H1 (cell line): ENCODE measurements around the gene OSM. TPM values are rescaled to one million over a fixed set of nuclear protein-coding genes. Genes with fewer than 3 reads are reported as not detected.
A peak's percentile ranks its signal among the peaks of the same experiment; 100 is the strongest.

Experiments
- CTCF ChIA-PET: fragments of 300-600 bp; sonication (Branson Sonifier 250); formaldehyde crosslinking; loops from one replicate; lab custom pipeline; 2021; ENCODE audit not compliant: partially characterized antibody; lab: Charles Lee
- POLR2A ChIA-PET: fragments of 300-600 bp; sonication (Branson Sonifier 250); formaldehyde crosslinking; loops from one replicate; lab custom pipeline; 2021; ENCODE audit warnings: inconsistent platforms; ENCODE audit not compliant: partially characterized antibody; lab: Charles Lee
- DNase-seq, 2 experiments: peaks; one replicate each; pipeline versions ENCODE4 v3.0.0 to v3.0.0-alpha.2; 2010 to 2022; ENCODE audit warnings: low spot score in 2 of 2, low read depth in 1 of 2, mixed read lengths in 1 of 2
- FAIRE-seq: peaks from 2 replicates; lab custom pipeline; 2011; peaks lifted over from hg19 to GRCh38; lab: Jason Lieb, UNC
- H2AFZ ChIP-seq: 2 replicates; pipeline ENCODE4 v1.8.1; 2012; ENCODE audit warnings: low read length, inconsistent platforms
- H2AK5ac ChIP-seq: 2 replicates; pipeline ENCODE4 v1.6.1; 2013; ENCODE audit warnings: low read depth, low read length
- H2BK120ac ChIP-seq: replicated peaks from 2 replicates; pipeline ENCODE3; 2013; ENCODE audit warnings: low read depth, low read length, inconsistent platforms
- H2BK12ac ChIP-seq: 2 replicates; pipeline ENCODE4 v1.6.1; 2013; ENCODE audit warnings: low read depth, low read length
- H2BK15ac ChIP-seq: 2 replicates; pipeline ENCODE4 v1.6.1; 2013; ENCODE audit warnings: low read length
- H2BK20ac ChIP-seq: 2 replicates; pipeline ENCODE4 v1.6.1; 2013; ENCODE audit warnings: low read length
- H2BK5ac ChIP-seq: 2 replicates; pipeline ENCODE4 v1.6.1; 2013; ENCODE audit warnings: low read depth, low read length
- H3K14ac ChIP-seq: 2 replicates; pipeline ENCODE4 v1.6.1; 2013; ENCODE audit warnings: inconsistent platforms; ENCODE audit not compliant: insufficient read length
- H3K18ac ChIP-seq: 2 replicates; pipeline ENCODE4 v1.6.1; 2013; ENCODE audit warnings: low read length; ENCODE audit errors: extremely low read depth
- H3K23ac ChIP-seq: 2 replicates; pipeline ENCODE4 v1.6.1; 2013; ENCODE audit warnings: inconsistent platforms; ENCODE audit not compliant: insufficient read length
- H3K23me2 ChIP-seq: 2 replicates; pipeline ENCODE4 v1.6.1; 2013; ENCODE audit warnings: low read depth, low read length
- H3K27ac ChIP-seq: 2 replicates; pipeline ENCODE4 v1.6.1; 2011; ENCODE audit warnings: low read depth, low read length, inconsistent platforms
- H3K27me3 ChIP-seq, 4 experiments: replicated peaks in 1 of 4; 1 replicate in 1 of 4; 2 replicates in 3 of 4; pipeline versions ENCODE4 v1.6.1 to v1.8.1; 2011 to 2013; ENCODE audit warnings: low read length in 3 of 4, mild to moderate bottlenecking in 3 of 4, inconsistent platforms in 2 of 4, mixed read lengths in 2 of 4, moderate library complexity in 1 of 4; ENCODE audit not compliant: control insufficient read depth in 3 of 4, insufficient read depth in 3 of 4; ENCODE audit errors: extremely low read depth in 1 of 4
- H3K36me3 ChIP-seq, 4 experiments: 2 replicates each; pipeline versions ENCODE4 v1.6.1 to v1.8.1; 2011 to 2013; ENCODE audit warnings: mild to moderate bottlenecking in 4 of 4, low read length in 3 of 4, moderate library complexity in 2 of 4, control low read depth in 1 of 4, inconsistent platforms in 1 of 4; ENCODE audit not compliant: insufficient read depth in 4 of 4, control insufficient read depth in 2 of 4
- H3K4ac ChIP-seq: replicated peaks from 2 replicates; pipeline ENCODE3; 2013; ENCODE audit warnings: low read length, low read depth, mixed read lengths, inconsistent platforms; ENCODE audit not compliant: insufficient read length
- H3K4me1 ChIP-seq, 4 experiments: replicated peaks in 1 of 4; 1 replicate in 1 of 4; 2 replicates in 3 of 4; pipeline versions ENCODE4 v1.6.1 to v1.8.1; 2011 to 2013; ENCODE audit warnings: low read length in 3 of 4, inconsistent platforms in 2 of 4, mixed read lengths in 1 of 4; ENCODE audit not compliant: insufficient read depth in 4 of 4, control insufficient read depth in 3 of 4
- H3K4me2 ChIP-seq, 2 experiments: 2 replicates each; pipeline versions ENCODE4 v1.6.1 to v1.8.1; 2011 to 2013; ENCODE audit warnings: low read depth in 2 of 2, low read length in 2 of 2, control low read depth in 1 of 2, inconsistent platforms in 1 of 2, mild to moderate bottlenecking in 1 of 2; ENCODE audit not compliant: insufficient read depth in 1 of 2
- H3K4me3 ChIP-seq, 4 experiments: fragments of 200-600, 300-600 bp in 1 of 4; sonication (generic), shearing (Covaris generic), sonication (Bioruptor Twin) in 1 of 4; 2 replicates each; pipeline versions ENCODE4 v1.5.1 to v1.8.1; 2011 to 2016; ENCODE audit warnings: low read length in 4 of 4, low read depth in 3 of 4, control low read depth in 2 of 4, inconsistent platforms in 2 of 4, mild to moderate bottlenecking in 2 of 4, mixed read lengths in 1 of 4, moderate library complexity in 1 of 4; ENCODE audit not compliant: insufficient read depth in 2 of 4; ENCODE audit errors: extremely low read depth in 1 of 4
- H3K56ac ChIP-seq: replicated peaks from 2 replicates; pipeline ENCODE3; 2013; ENCODE audit warnings: low read depth, mild to moderate bottlenecking, mixed read lengths, low read length, inconsistent platforms; ENCODE audit not compliant: insufficient read length
- H3K79me1 ChIP-seq: 2 replicates; pipeline ENCODE4 v1.6.1; 2013; ENCODE audit warnings: low read depth, low read length, control low read depth
- H3K79me2 ChIP-seq, 2 experiments: 2 replicates each; pipeline versions ENCODE4 v1.6.1 to v1.8.1; 2012 to 2013; ENCODE audit warnings: low read length in 2 of 2, mild to moderate bottlenecking in 2 of 2, inconsistent platforms in 1 of 2; ENCODE audit not compliant: insufficient read depth in 2 of 2, control insufficient read depth in 1 of 2
- H3K9ac ChIP-seq, 4 experiments: replicated peaks in 1 of 4; 1 replicate in 1 of 4; 2 replicates in 3 of 4; pipeline versions ENCODE4 v1.6.1 to v1.8.1; 2011 to 2013; ENCODE audit warnings: low read depth in 3 of 4, low read length in 3 of 4, control low read depth in 2 of 4, mild to moderate bottlenecking in 2 of 4, moderate library complexity in 2 of 4, inconsistent platforms in 1 of 4; ENCODE audit errors: extremely low read depth in 1 of 4
- H3K9me3 ChIP-seq, 2 experiments: 2 replicates each; pipeline versions ENCODE4 v1.6.1 to v1.8.1; 2012 to 2013; ENCODE audit warnings: mild to moderate bottlenecking in 2 of 2, moderate library complexity in 2 of 2, control low read depth in 1 of 2, inconsistent platforms in 1 of 2, low read depth in 1 of 2, low read length in 1 of 2, mixed read lengths in 1 of 2; ENCODE audit not compliant: insufficient read depth in 2 of 2
- H4K20me1 ChIP-seq, 2 experiments: replicated peaks in 1 of 2; 2 replicates each; pipeline versions ENCODE3 to v1.8.1; 2011 to 2013; ENCODE audit warnings: inconsistent platforms in 2 of 2, low read length in 2 of 2, mild to moderate bottlenecking in 1 of 2; ENCODE audit not compliant: insufficient read depth in 2 of 2, control insufficient read depth in 1 of 2
- H4K5ac ChIP-seq: 2 replicates; pipeline ENCODE4 v1.6.1; 2013; ENCODE audit warnings: low read length, low read depth, mixed read lengths, inconsistent platforms; ENCODE audit not compliant: insufficient read length
- H4K8ac ChIP-seq: 2 replicates; pipeline ENCODE4 v1.8.0; 2013; ENCODE audit warnings: mild to moderate bottlenecking, moderate library complexity, low read length, inconsistent platforms; ENCODE audit not compliant: insufficient read depth; ENCODE audit errors: extremely low read depth
- H4K91ac ChIP-seq: replicated peaks from 2 replicates; pipeline ENCODE3; 2013; ENCODE audit warnings: low read length, mixed read lengths, inconsistent platforms; ENCODE audit not compliant: insufficient read length
- KDM1A ChIP-seq: fragments of 200-600, 300-600 bp; sonication (generic); IDR thresholded peaks from 2 replicates; pipeline ENCODE4 v1.7.1; 2016; ENCODE audit warnings: mild to moderate bottlenecking, low read length, borderline replicate concordance
- RFX5 ChIP-seq: IDR thresholded peaks from 2 replicates; pipeline ENCODE4 v1.6.1; 2011; ENCODE audit warnings: low read depth, low read length, improper control_type of control experiment, borderline replicate concordance
- WGBS, 2 experiments: shearing (Covaris generic) in 1 of 2; methylation state at CpG; one replicate each; pipeline versions ENCODE4 v1.1.6 to v1.1.7; 2013 to 2015; ENCODE audit warnings: low lambda C conversion rate in 2 of 2, mixed read lengths in 2 of 2, inconsistent platforms in 1 of 2, low coverage in 1 of 2, missing lambda C conversion rate in 1 of 2; ENCODE audit not compliant: insufficient replicate concordance in 2 of 2, insufficient coverage in 1 of 2, insufficient read length in 1 of 2; ENCODE audit errors: extremely low coverage in 1 of 2, missing lambda C conversion rate in 1 of 2; 5-methylcytosine and 5-hydroxymethylcytosine counted together
- polyA plus RNA-seq, 7 experiments: library from polyadenylated mRNA; depleted of rRNA in 3 of 7; stranded (reverse) in 5 of 7; unstranded in 2 of 7; fragments of >200 nt in 5 of 7; fragments of 200-250 nt in 2 of 7; gene quantifications; 1 replicate in 5 of 7; 2 replicates in 1 of 7; 4 replicates in 1 of 7; pipeline versions ENCODE4 v1.2.1 to v1.2.3, GENCODE V29; 2011 to 2013; ENCODE audit warnings: missing spikeins in 2 of 7, mixed read lengths in 2 of 7
- total RNA-seq: library from RNA; stranded (reverse); fragmentation: NEBNext Ultra II Directional; extraction: Animal tissue kit (Norgen Biotek cat#: 25700); gene quantifications from 2 replicates; pipeline ENCODE4 v1.2.1, GENCODE V29; 2021
- TF ChIP-seq, protein P1 (sequence below): IDR thresholded peaks from 2 replicates; pipeline ENCODE4 v1.6.1; 2012; ENCODE audit warnings: inconsistent platforms

OSM gene
- total and polyA plus RNA-seq, 2 of the 8 experiments (the other 6 are each of a cell fraction or from before 2014, with no cell fraction given): not detected

DNA sequence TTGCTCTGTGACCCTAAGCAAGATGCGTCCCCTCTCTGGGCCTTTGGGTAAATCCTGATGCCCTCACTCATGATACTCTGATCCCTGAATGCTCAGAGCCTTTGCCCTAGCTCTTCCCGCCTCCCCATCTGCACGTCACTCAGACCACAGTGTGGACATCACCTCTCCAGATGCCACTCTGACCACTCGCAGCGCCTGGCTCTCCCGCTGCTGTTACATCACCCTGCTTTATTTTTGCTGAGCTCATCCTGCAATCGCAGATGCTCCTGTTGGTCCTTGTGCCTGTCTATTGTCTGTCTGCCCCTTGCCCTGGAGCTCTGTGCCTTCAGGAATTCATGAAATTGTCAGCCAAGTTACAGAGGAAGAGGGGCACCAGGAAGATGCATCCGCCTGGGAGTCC is 5.5 kb downstream of the OSM start:
- CTCF ChIA-PET: interaction anchor here (1.0 to 3.5 kb wide), 8 partner anchors 12 to 154 kb away, joined by 3 to 17 read pairs (median 4); no protein-coding TSS in a partner anchor
- WGBS, 2 experiments: 96% methylated on average over 8 of the region's 8 CpGs; no CpG with 5 or more reads in 1 of the 2 experiments
- no peaks in the 10 kb centered on the region for H3K79me2 ChIP-seq

More for the DNA sequence above, 5.5 kb downstream of the OSM start:
- no peak overlapping the region for H3K4me2 ChIP-seq
- no peaks in the 10 kb centered on the region for H3K79me1 ChIP-seq
- H3K4me1 ChIP-seq: peaks cover 3 to 17% (median 9%) of the 10 kb centered on the region in 4 experiments
- no peak overlapping the region for H3K9ac ChIP-seq
- POLR2A ChIA-PET: interaction anchor here (1.4 to 1.6 kb wide), 2 partner anchors 11 to 15 kb away, joined by 3 to 4 read pairs; no protein-coding TSS in a partner anchor
- peak overlapping the region; percentile 35 for H3K4ac ChIP-seq
- H4K91ac ChIP-seq: peak overlapping the region; percentile 77
- H3K18ac ChIP-seq: no peak overlapping the region; the same call in 1 of the 2 replicates
- TF ChIP-seq RFX5 (no peak), KDM1A (no peak)
- TF ChIP-seq, protein P1, sequence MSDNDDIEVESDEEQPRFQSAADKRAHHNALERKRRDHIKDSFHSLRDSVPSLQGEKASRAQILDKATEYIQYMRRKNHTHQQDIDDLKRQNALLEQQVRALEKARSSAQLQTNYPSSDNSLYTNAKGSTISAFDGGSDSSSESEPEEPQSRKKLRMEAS: no peak
- H4K20me1 ChIP-seq: no peaks in the 10 kb centered on the region
- no peaks in the 10 kb centered on the region for H3K9me3 ChIP-seq
- H3K36me3 ChIP-seq: no peaks in the 10 kb centered on the region
- H3K4me3 ChIP-seq: no peak overlapping the region
- no peak overlapping the region for H4K8ac ChIP-seq
- peak overlapping the region; percentile 22; the same call in 1 of the 2 replicates for H2BK12ac ChIP-seq
- H4K5ac ChIP-seq: no peak overlapping the region
- no peak overlapping the region for H2BK5ac ChIP-seq
- no peak overlapping the region for H2AK5ac ChIP-seq
- H2BK15ac ChIP-seq: no peak overlapping the region
- H2BK20ac ChIP-seq: no peak overlapping the region
- no peak overlapping the region for H3K23ac ChIP-seq
- no peak overlapping the region for H3K56ac ChIP-seq
- no peak overlapping the region for H3K14ac ChIP-seq
- DNase-seq: no peak
- no peak overlapping the region for H3K27ac ChIP-seq
- no peak overlapping the region; the same call in 1 of the 2 replicates for H2AFZ ChIP-seq
- H3K23me2 ChIP-seq: no peaks in the 10 kb centered on the region
- peaks cover 0 to 2% (median 0%) of the 10 kb centered on the region in 4 experiments; a peak in 2 of 7 replicates for H3K27me3 ChIP-seq
- no peak for FAIRE-seq
- no peak overlapping the region for H2BK120ac ChIP-seq
